K562 (cell line): ENCODE measurements around the gene OR2V1. TPM values are rescaled to one million over a fixed set of nuclear protein-coding genes. Genes with fewer than 3 reads are reported as not detected.

ENCODE experiments used
- ATAC-seq: fragments of 200-7000 bp; cut with Tn5 transposase; 3 replicates; pipeline ENCODE4 v1.9.1; 2020; ENCODE audit warnings: moderate library complexity
- BruUV-seq: library from RNA; stranded (reverse); fragments of 400-500 nt; replicated peaks from 2 replicates; lab custom pipeline; 2021; lab: Mats Ljungman, UMichigan
- CTCF ChIA-PET: fragments of 300-600 bp; formaldehyde crosslinking; extraction: SDS; loops from one replicate; lab custom pipeline; 2021; ENCODE audit warnings: low intra/inter-chr PET ratio; lab: Yijun Ruan, JAX
- POLR2A ChIA-PET: fragments of 300-600, 350-650 bp; sonication (Branson Sonifier 250); formaldehyde crosslinking; extraction: SDS; loops from one replicate; lab custom pipeline; 2021; ENCODE audit warnings: antibody characterized with exemption, inconsistent platforms; lab: Yijun Ruan, JAX
- DNase-seq, 4 experiments: peaks; one replicate each; pipeline versions ENCODE4 v3.0.0 to v3.0.0-alpha.2; 2011 to 2018; ENCODE audit warnings: low spot score in 3 of 4, mixed read lengths in 3 of 4; ENCODE audit errors: extremely low read depth in 1 of 4
- FAIRE-seq: peaks from 2 replicates; lab custom pipeline; 2011; peaks lifted over from hg19 to GRCh38; lab: Jason Lieb, UNC
- H2AFZ ChIP-seq: 2 replicates; pipeline ENCODE4 v1.6.0; 2011; ENCODE audit warnings: low read depth, low read length, control low read depth, inconsistent platforms
- H3K27ac ChIP-seq: fragments of 200-600 bp; 3 replicates; pipeline ENCODE4 v1.8.0; 2011; ENCODE audit warnings: low read depth, mild to moderate bottlenecking, control low read depth, inconsistent platforms, low read length, moderate library complexity, mixed read lengths; ENCODE audit errors: extremely low read depth
- H3K27me3 ChIP-seq, 2 experiments: fragments of 300-600 bp in 1 of 2; 2 replicates in 1 of 2; 3 replicates in 1 of 2; pipeline versions ENCODE4 v1.6.0 to v1.8.0; 2011; ENCODE audit warnings: inconsistent platforms in 2 of 2, low read length in 2 of 2, mild to moderate bottlenecking in 1 of 2, mixed read lengths in 1 of 2, moderate library complexity in 1 of 2; ENCODE audit not compliant: control insufficient read depth in 2 of 2, insufficient read depth in 2 of 2
- H3K36me3 ChIP-seq: fragments of 300-600 bp; 3 replicates; pipeline ENCODE4 v1.8.0; 2011; ENCODE audit warnings: mild to moderate bottlenecking, low read length, inconsistent platforms; ENCODE audit not compliant: control insufficient read depth, insufficient read depth
- H3K4me1 ChIP-seq, 2 experiments: fragments of 200-600 bp in 1 of 2; replicated peaks in 1 of 2; 2 replicates in 1 of 2; 3 replicates in 1 of 2; pipeline versions ENCODE4 v1.5.1 to v1.8.0; 2011; ENCODE audit warnings: inconsistent platforms in 2 of 2, low read length in 2 of 2, mild to moderate bottlenecking in 1 of 2, mixed read lengths in 1 of 2, moderate library complexity in 1 of 2; ENCODE audit not compliant: control insufficient read depth in 2 of 2, insufficient read depth in 2 of 2
- H3K4me2 ChIP-seq: 2 replicates; pipeline ENCODE4 v1.6.1; 2011; ENCODE audit warnings: low read length, control low read depth, inconsistent platforms, mixed read lengths; ENCODE audit not compliant: insufficient read depth
- H3K4me3 ChIP-seq: fragments of 200-600 bp; sonication (generic), shearing (Covaris generic); 2 replicates; pipeline ENCODE4 v1.5.1; 2016; ENCODE audit warnings: control low read depth, inconsistent platforms
- H3K79me2 ChIP-seq: fragments of 200-600 bp; 3 replicates; pipeline ENCODE4 v1.8.0; 2011; ENCODE audit warnings: low read length, inconsistent platforms; ENCODE audit not compliant: control insufficient read depth, insufficient read depth
- H3K9ac ChIP-seq, 2 experiments: 2 replicates each; pipeline versions ENCODE4 v1.6.0 to v1.6.1; 2011; ENCODE audit warnings: low read depth in 2 of 2, low read length in 2 of 2, control low read depth in 1 of 2, inconsistent platforms in 1 of 2, mild to moderate bottlenecking in 1 of 2, mixed read lengths in 1 of 2; ENCODE audit not compliant: insufficient read depth in 1 of 2
- H3K9me1 ChIP-seq: one replicate; pipeline ENCODE4 v1.6.0; 2011; ENCODE audit warnings: inconsistent platforms, mild to moderate bottlenecking, low read length, moderate library complexity; ENCODE audit not compliant: control insufficient read depth, insufficient read depth
- H3K9me3 ChIP-seq: replicated peaks from 2 replicates; pipeline ENCODE4 v1.5.1; 2011; ENCODE audit warnings: low read depth, low read length, inconsistent platforms; ENCODE audit not compliant: control insufficient read depth, insufficient read depth
- H4K20me1 ChIP-seq: replicated peaks from 2 replicates; pipeline ENCODE4 v1.6.1; 2011; ENCODE audit warnings: low read length, inconsistent platforms, mixed read lengths; ENCODE audit not compliant: control insufficient read depth, insufficient read depth
- FOXM1 ChIP-seq, 2 experiments: fragments of 450-650 bp in 1 of 2; sonication (generic) in 1 of 2; formaldehyde crosslinking in 1 of 2; IDR thresholded peaks; 2 replicates each; pipeline versions ENCODE4 v1.6.1 to v1.9.0; 2017 to 2022; ENCODE audit warnings: low read depth in 2 of 2, mild to moderate bottlenecking in 2 of 2, missing genetic modification reagents in 1 of 2, moderate library complexity in 1 of 2
- NR4A1 ChIP-seq, 2 experiments: fragments of 250-450 bp in 1 of 2; fragments of 450-650 bp in 1 of 2; sonication (Bioruptor Pico) in 1 of 2; IDR thresholded peaks; 2 replicates each; pipeline versions ENCODE4 v1.4.0 to v1.6.1; 2016 to 2020; ENCODE audit warnings: mild to moderate bottlenecking in 2 of 2, missing compliant biosample characterization in 1 of 2, missing genetic modification characterization in 1 of 2, moderate library complexity in 1 of 2
- RERE ChIP-seq: sonication (generic); formaldehyde crosslinking; IDR thresholded peaks from 2 replicates; pipeline ENCODE4 v1.8.0; 2023; ENCODE audit warnings: missing genetic modification reagents, mild to moderate bottlenecking, borderline replicate concordance
- RNF219 ChIP-seq: fragments of 250-450 bp; sonication (Bioruptor Pico); IDR thresholded peaks from 2 replicates; pipeline ENCODE4 v1.5.0; 2022; ENCODE audit warnings: mild to moderate bottlenecking
- ZNF224 ChIP-seq: sonication (generic); formaldehyde crosslinking; IDR thresholded peaks from 2 replicates; pipeline ENCODE4 v1.8.0; 2022; ENCODE audit warnings: mild to moderate bottlenecking, missing genetic modification reagents
- ZNF583 ChIP-seq: fragments of 250-450 bp; sonication (Bioruptor Pico); IDR thresholded peaks from 2 replicates; pipeline ENCODE4 v1.4.0; 2020
- WGBS: fragments of 100-300 bp; shearing (Covaris generic); methylation state at CpG from one replicate; pipeline ENCODE4 v1.1.6; 2016; ENCODE audit warnings: low coverage, mixed read lengths; ENCODE audit not compliant: insufficient coverage; ENCODE audit errors: missing lambda C conversion rate; 5-methylcytosine and 5-hydroxymethylcytosine counted together
- in situ Hi-C: fragments of 300-500 bp; cut with MboI; formaldehyde crosslinking; loops from 4 replicates; pipeline ENCODE4 v1.15.0; 2018; ENCODE audit warnings: inconsistent platforms, mixed read lengths
- intact Hi-C: fragments of 100-400 bp; cut with micrococcal nuclease; formaldehyde crosslinking; loops from 2 replicates; pipeline ENCODE4 v1.14.2; 2022
- polyA plus RNA-seq, 8 experiments: library from polyadenylated mRNA; depleted of rRNA in 4 of 8; stranded (reverse) in 5 of 8; unstranded in 3 of 8; fragments of >200 nt; fragmentation: Nextera tagmentation in 2 of 8; fragmentation: Illumina TruSeq in 1 of 8; extraction: Ambion mirVana in 2 of 8; extraction: Trizol in 1 of 8; gene quantifications; 2 replicates each; pipeline versions ENCODE4 v1.2.1 to v1.2.3, GENCODE V29; 2011 to 2014; ENCODE audit warnings: inconsistent platforms in 1 of 8, missing spikeins in 1 of 8
- total RNA-seq, 7 experiments: library from RNA; depleted of rRNA in 6 of 7; stranded (reverse); fragments of >200 nt in 6 of 7; fragmentation: Illumina TruSeq in 2 of 7; extraction: Trizol in 2 of 7; gene quantifications; 2 replicates each; pipeline versions ENCODE4 v1.2.1 to v1.2.3, GENCODE V29; 2011 to 2021; ENCODE audit warnings: low replicate concordance in 1 of 7

The OR2V1 gene
- total and polyA plus RNA-seq, 9 of the 15 experiments (the other 6 are each of a cell fraction or from before 2014, with no cell fraction given) = 0.04 to 0.28 (median 0.15) TPM; not detected in 5

GRCh38 chr5:181149806-181150733 lies 19.1 kb upstream of the OR2V1 start:
- in situ Hi-C loops = no loop called here
- no peak overlapping the region for H3K4me3 ChIP-seq
- TF ChIP-seq RERE (CRISPR knock-in tag) (no peak), FOXM1 (IDR thresholded peaks at IDR 0.05; ENCODE audit: low read depth) (no peak), FOXM1 (CRISPR knock-in tag; IDR thresholded peaks at IDR 0.05; ENCODE audit: low read depth) (no peak), ZNF224 (no peak), NR4A1 (CRISPR knock-in tag; IDR thresholded peaks at IDR 0.05) (no peak), NR4A1 (tag; IDR thresholded peaks at IDR 0.05) (no peak), RNF219 (CRISPR knock-in tag) (no peak), ZNF583 (no peak)

More at GRCh38 chr5:181149806-181150733, 19.1 kb upstream of the OR2V1 start:
- FAIRE-seq (no peak), DNase-seq (no peak), ATAC-seq (no peak)
- Histone ChIP-seq H2AFZ (no peak overlapping the region), H3K27ac (no peak overlapping the region), H3K4me2 (no peak overlapping the region), H3K79me2 (no peaks in the 10 kb centered on the region), H3K9ac (peak overlapping the region in 1 of 2 experiments; percentile 48; a peak in 1 of 4 replicates), H3K4me1 (peaks cover 3 to 7% of the 10 kb centered on the region in 2 experiments; a peak in 2 of 5 replicates), H4K20me1 (no peaks in the 10 kb centered on the region), H3K9me1 (no peaks in the 10 kb centered on the region), H3K36me3 (no peaks in the 10 kb centered on the region), H3K27me3 (no peaks in the 10 kb centered on the region), H3K9me3 (no peaks in the 10 kb centered on the region)
- intact Hi-C loops = loop anchor here (2.0 kb wide), 1 partner anchor 281 kb away; no protein-coding TSS in a partner anchor
- POLR2A ChIA-PET = no interaction called here
- CTCF ChIA-PET = no interaction called here
- no TSS peak for BruUV-seq
- WGBS = 49% methylated on average over 14 of the region's 14 CpGs
